HEK293 (cell line): ENCODE results near the gene CBX2.

Source experiments
- KLF1 ChIP-seq: fragments of 450-650 bp; formaldehyde crosslinking; IDR thresholded peaks from 2 replicates; pipeline ENCODE4 v1.5.1; 2016; ENCODE audit warnings: missing biosample characterization, missing genetic modification characterization
- KLF10 ChIP-seq: fragments of 450-650 bp; IDR thresholded peaks from 2 replicates; pipeline ENCODE4 v1.5.1; 2018; ENCODE audit warnings: missing biosample characterization, mild to moderate bottlenecking, missing genetic modification characterization
- KLF9 ChIP-seq: fragments of 450-650 bp; formaldehyde crosslinking; IDR thresholded peaks from 2 replicates; pipeline ENCODE4 v1.5.1; 2016; ENCODE audit warnings: missing biosample characterization, missing genetic modification characterization, low read depth
- PRDM4 ChIP-seq: fragments of 450-650 bp; formaldehyde crosslinking; IDR thresholded peaks from 2 replicates; pipeline ENCODE4 v1.5.1; 2017; ENCODE audit warnings: missing biosample characterization, missing genetic modification characterization
- SCRT2 ChIP-seq: fragments of 450-650 bp; formaldehyde crosslinking; IDR thresholded peaks from 2 replicates; pipeline ENCODE4 v1.5.1; 2016; ENCODE audit warnings: missing biosample characterization, missing genetic modification characterization
- SP7 ChIP-seq: fragments of 450-650 bp; formaldehyde crosslinking; IDR thresholded peaks from 2 replicates; pipeline ENCODE4 v1.5.1; 2016; ENCODE audit warnings: missing biosample characterization, missing genetic modification characterization
- YY2 ChIP-seq: fragments of 450-650 bp; formaldehyde crosslinking; IDR thresholded peaks from 2 replicates; pipeline ENCODE4 v1.5.1; 2016; ENCODE audit warnings: missing biosample characterization, missing genetic modification characterization
- ZIC2 ChIP-seq: fragments of 450-650 bp; formaldehyde crosslinking; IDR thresholded peaks from 2 replicates; pipeline ENCODE4 v1.5.1; 2016; ENCODE audit warnings: missing biosample characterization, missing genetic modification characterization
- ZNF112 ChIP-seq: fragments of 450-650 bp; formaldehyde crosslinking; IDR thresholded peaks from 2 replicates; pipeline ENCODE4 v1.5.0; 2017; ENCODE audit warnings: missing biosample characterization, missing genetic modification characterization
- ZNF169 ChIP-seq: fragments of 450-650 bp; formaldehyde crosslinking; IDR thresholded peaks from 2 replicates; pipeline ENCODE4 v1.5.1; 2016; ENCODE audit warnings: missing biosample characterization, missing genetic modification characterization
- ZNF174 ChIP-seq: fragments of 450-650 bp; formaldehyde crosslinking; IDR thresholded peaks from 2 replicates; pipeline ENCODE4 v1.5.0; 2017; ENCODE audit warnings: missing biosample characterization, mild to moderate bottlenecking, missing genetic modification characterization
- ZNF18 ChIP-seq: fragments of 450-650 bp; formaldehyde crosslinking; IDR thresholded peaks from 2 replicates; pipeline ENCODE4 v1.5.1; 2016; ENCODE audit warnings: missing biosample characterization, missing genetic modification characterization
- ZNF202 ChIP-seq: fragments of 450-650 bp; formaldehyde crosslinking; IDR thresholded peaks from 2 replicates; pipeline ENCODE4 v1.5.1; 2016; ENCODE audit warnings: missing biosample characterization, missing genetic modification characterization, borderline replicate concordance
- ZNF302 ChIP-seq: fragments of 450-650 bp; formaldehyde crosslinking; IDR thresholded peaks from 2 replicates; pipeline ENCODE4 v1.5.1; 2016; ENCODE audit warnings: missing biosample characterization, missing genetic modification characterization, low read depth
- ZNF354C ChIP-seq: fragments of 450-650 bp; formaldehyde crosslinking; IDR thresholded peaks from 2 replicates; pipeline ENCODE4 v1.5.1; 2016; ENCODE audit warnings: missing biosample characterization, missing genetic modification characterization, low read depth, borderline replicate concordance
- ZNF394 ChIP-seq: fragments of 450-650 bp; formaldehyde crosslinking; IDR thresholded peaks from 2 replicates; pipeline ENCODE4 v1.5.1; 2016; ENCODE audit warnings: missing biosample characterization, missing genetic modification characterization, mild to moderate bottlenecking, moderate library complexity, borderline replicate concordance
- ZNF416 ChIP-seq: fragments of 450-650 bp; formaldehyde crosslinking; IDR thresholded peaks from 2 replicates; pipeline ENCODE4 v1.5.1; 2016; ENCODE audit warnings: missing biosample characterization, missing genetic modification characterization
- ZNF48 ChIP-seq: fragments of 450-650 bp; formaldehyde crosslinking; IDR thresholded peaks from 2 replicates; pipeline ENCODE4 v1.5.1; 2016; ENCODE audit warnings: missing biosample characterization, missing genetic modification characterization
- ZNF488 ChIP-seq: fragments of 450-650 bp; formaldehyde crosslinking; IDR thresholded peaks from 2 replicates; pipeline ENCODE4 v1.5.1; 2016; ENCODE audit warnings: missing biosample characterization, missing genetic modification characterization
- ZNF529 ChIP-seq: fragments of 450-650 bp; formaldehyde crosslinking; IDR thresholded peaks from 2 replicates; pipeline ENCODE4 v1.5.1; 2017; ENCODE audit warnings: missing genetic modification characterization, missing biosample characterization; ENCODE audit not compliant: insufficient replicate concordance
- ZNF548 ChIP-seq: fragments of 450-650 bp; formaldehyde crosslinking; IDR thresholded peaks from 2 replicates; pipeline ENCODE4 v1.5.1; 2016; ENCODE audit warnings: missing biosample characterization, missing genetic modification characterization
- ZNF555 ChIP-seq: fragments of 450-650 bp; formaldehyde crosslinking; conservative IDR thresholded peaks from 2 replicates; pipeline ENCODE4 v1.5.1; 2017; ENCODE audit warnings: missing biosample characterization, mild to moderate bottlenecking, missing genetic modification characterization, inconsistent platforms
- ZNF600 ChIP-seq: fragments of 450-650 bp; formaldehyde crosslinking; IDR thresholded peaks from 2 replicates; pipeline ENCODE4 v1.5.1; 2016; ENCODE audit warnings: missing biosample characterization, missing genetic modification characterization
- ZNF621 ChIP-seq: fragments of 450-650 bp; formaldehyde crosslinking; IDR thresholded peaks from 2 replicates; pipeline ENCODE4 v1.5.1; 2017; ENCODE audit warnings: missing biosample characterization, missing genetic modification characterization
- ZNF623 ChIP-seq: fragments of 450-650 bp; formaldehyde crosslinking; IDR thresholded peaks from 2 replicates; pipeline ENCODE4 v1.5.1; 2016; ENCODE audit warnings: missing biosample characterization, missing genetic modification characterization
- ZNF626 ChIP-seq: fragments of 450-650 bp; sonication (Bioruptor Pico); formaldehyde crosslinking; IDR thresholded peaks from 2 replicates; pipeline ENCODE4 v1.5.1; 2018; ENCODE audit warnings: missing biosample characterization, missing genetic modification characterization, inconsistent platforms
- ZNF629 ChIP-seq: fragments of 450-650 bp; formaldehyde crosslinking; IDR thresholded peaks from 2 replicates; pipeline ENCODE4 v1.5.1; 2017; ENCODE audit warnings: missing biosample characterization, missing genetic modification characterization
- ZNF670 ChIP-seq: fragments of 450-650 bp; formaldehyde crosslinking; IDR thresholded peaks from 2 replicates; pipeline ENCODE4 v1.5.1; 2016; ENCODE audit warnings: missing biosample characterization, missing genetic modification characterization, low read depth
- ZNF704 ChIP-seq: fragments of 450-650 bp; formaldehyde crosslinking; IDR thresholded peaks from 2 replicates; pipeline ENCODE4 v1.5.1; 2016; ENCODE audit warnings: missing biosample characterization, missing genetic modification characterization
- ZNF707 ChIP-seq: fragments of 450-650 bp; formaldehyde crosslinking; IDR thresholded peaks from 2 replicates; pipeline ENCODE4 v1.5.1; 2016; ENCODE audit warnings: missing biosample characterization, missing genetic modification characterization
- ZNF747 ChIP-seq: fragments of 450-650 bp; formaldehyde crosslinking; IDR thresholded peaks from 2 replicates; pipeline ENCODE4 v1.5.1; 2016; ENCODE audit warnings: missing biosample characterization, missing genetic modification characterization
- ZNF837 ChIP-seq: fragments of 450-650 bp; formaldehyde crosslinking; IDR thresholded peaks from 2 replicates; pipeline ENCODE4 v1.5.1; 2016; ENCODE audit warnings: missing biosample characterization, missing genetic modification characterization
- ZSCAN16 ChIP-seq: fragments of 450-650 bp; formaldehyde crosslinking; IDR thresholded peaks from 2 replicates; pipeline ENCODE4 v1.5.1; 2016; ENCODE audit warnings: missing biosample characterization, missing genetic modification characterization
- ZSCAN30 ChIP-seq: fragments of 450-650 bp; IDR thresholded peaks from 2 replicates; pipeline ENCODE4 v1.5.1; 2018; ENCODE audit warnings: missing biosample characterization, mild to moderate bottlenecking, missing genetic modification characterization, moderate library complexity
- ZSCAN4 ChIP-seq: fragments of 450-650 bp; formaldehyde crosslinking; IDR thresholded peaks from 2 replicates; pipeline ENCODE4 v1.5.1; 2017; ENCODE audit warnings: missing biosample characterization, missing genetic modification characterization

The CBX2 gene

GRCh38 chr17:79801156-79802038, 23.4 kb downstream of the CBX2 start (continued):
- TF ChIP-seq ZSCAN4 (tag by site-specific recombination) (no peak), ZNF623 (tag by site-specific recombination) (no peak), ZNF747 (no peak), YY2 (tag by site-specific recombination) (no peak; the same call in 1 of the 2 replicates), ZNF837 (tag by site-specific recombination) (no peak), ZNF529 (tag by site-specific recombination) (no peak), ZNF112 (tag by site-specific recombination) (no peak), ZNF629 (tag by site-specific recombination) (peak; percentile 29; the same call in 1 of the 2 replicates), ZNF548 (tag by site-specific recombination) (no peak), ZNF18 (tag by site-specific recombination) (no peak), SP7 (tag by site-specific recombination) (peak; percentile 69), ZNF600 (tag by site-specific recombination) (peak; percentile 5; the same call in 1 of the 2 replicates), ZNF416 (tag by site-specific recombination) (no peak), ZNF626 (no peak), ZNF354C (tag by site-specific recombination) (no peak), ZSCAN30 (tag by site-specific recombination) (peak; percentile 75), ZNF302 (no peak), ZIC2 (tag by site-specific recombination) (peak; percentile 94), PRDM4 (tag by site-specific recombination) (no peak; the same call in 1 of the 2 replicates), ZNF394 (tag by site-specific recombination) (no peak), KLF1 (tag by site-specific recombination) (peak; percentile 91), ZNF670 (tag by site-specific recombination) (no peak), SCRT2 (tag by site-specific recombination) (no peak), ZNF621 (tag by site-specific recombination) (no peak), ZNF202 (tag by site-specific recombination) (no peak), ZNF174 (no peak), ZSCAN16 (tag by site-specific recombination) (no peak), ZNF48 (tag by site-specific recombination) (no peak), ZNF169 (tag by site-specific recombination) (no peak), ZNF704 (tag by site-specific recombination) (no peak), ZNF488 (no peak), ZNF707 (no peak), KLF9 (peak; percentile 27; the same call in 1 of the 2 replicates), ZNF555 (no peak), KLF10 (tag by site-specific recombination) (no peak; the same call in 1 of the 2 replicates)
